SU-DHL-6 (cell line): ENCODE data around the gene ATG2B.

Source experiments
- EZH2phosphoT487 ChIP-seq: fragments of 200-600 bp; sonication (generic), shearing (Covaris generic); conservative IDR thresholded peaks from 2 replicates; pipeline ENCODE4 v1.6.1; 2018; ENCODE audit warnings: mild to moderate bottlenecking, antibody characterized with exemption, low read length, moderate library complexity, mixed read lengths
- TF ChIP-seq, protein P1 (sequence below): fragments of 200-600 bp; sonication (generic); IDR thresholded peaks from one replicate; pipeline ENCODE4 v1.5.1; 2017; ENCODE audit warnings: antibody characterized with exemption, mild to moderate bottlenecking, low read length, moderate library complexity; ENCODE audit not compliant: insufficient read depth, poor library complexity, severe bottlenecking

DNA sequence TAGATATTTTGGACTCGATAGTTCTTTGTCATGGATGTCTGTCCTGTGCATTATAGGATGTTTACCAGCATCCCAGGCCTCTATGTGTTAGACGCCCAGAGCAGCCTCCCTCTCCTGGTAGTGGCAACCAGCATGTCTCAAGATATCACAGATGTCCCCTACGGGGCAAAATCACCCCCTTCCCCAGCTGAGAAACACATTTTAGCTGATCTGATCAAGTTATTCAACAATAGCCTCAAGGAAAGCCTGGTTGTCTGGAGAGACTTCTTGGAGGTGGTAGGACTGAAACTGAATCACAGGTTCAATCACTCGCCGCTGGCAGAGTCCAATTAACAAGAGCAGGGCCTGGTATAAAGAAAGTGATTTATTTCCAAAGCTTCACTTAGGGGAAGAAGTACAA, 89.5 kb downstream of the ATG2B start:
- TF ChIP-seq, protein P1, sequence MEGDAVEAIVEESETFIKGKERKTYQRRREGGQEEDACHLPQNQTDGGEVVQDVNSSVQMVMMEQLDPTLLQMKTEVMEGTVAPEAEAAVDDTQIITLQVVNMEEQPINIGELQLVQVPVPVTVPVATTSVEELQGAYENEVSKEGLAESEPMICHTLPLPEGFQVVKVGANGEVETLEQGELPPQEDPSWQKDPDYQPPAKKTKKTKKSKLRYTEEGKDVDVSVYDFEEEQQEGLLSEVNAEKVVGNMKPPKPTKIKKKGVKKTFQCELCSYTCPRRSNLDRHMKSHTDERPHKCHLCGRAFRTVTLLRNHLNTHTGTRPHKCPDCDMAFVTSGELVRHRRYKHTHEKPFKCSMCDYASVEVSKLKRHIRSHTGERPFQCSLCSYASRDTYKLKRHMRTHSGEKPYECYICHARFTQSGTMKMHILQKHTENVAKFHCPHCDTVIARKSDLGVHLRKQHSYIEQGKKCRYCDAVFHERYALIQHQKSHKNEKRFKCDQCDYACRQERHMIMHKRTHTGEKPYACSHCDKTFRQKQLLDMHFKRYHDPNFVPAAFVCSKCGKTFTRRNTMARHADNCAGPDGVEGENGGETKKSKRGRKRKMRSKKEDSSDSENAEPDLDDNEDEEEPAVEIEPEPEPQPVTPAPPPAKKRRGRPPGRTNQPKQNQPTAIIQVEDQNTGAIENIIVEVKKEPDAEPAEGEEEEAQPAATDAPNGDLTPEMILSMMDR = no peak
- no peak for TF ChIP-seq EZH2phosphoT487
